Measurements from ENCODE around the gene CCDC167. TPM values are rescaled to one million over a fixed set of nuclear protein-coding genes. Genes with fewer than 3 reads are reported as not detected.

CCDC167 gene
- total RNA-seq, 6 experiments from 2014 or later: 19.0 to 23.8 (median 22.4) TPM

- no peaks in the 10 kb centered on the region for H3K27me3 Mint-ChIP-seq (ENCODE audit: insufficient read depth)
- H3K9me3 Mint-ChIP-seq: no peaks in the 10 kb centered on the region
- TF ChIP-seq CTCF (IDR thresholded peaks at IDR 0.05): no peak
- peak overlapping the region; percentile 44 for H3K4me3 Mint-ChIP-seq
- H3K4me1 Mint-ChIP-seq (ENCODE audit: low read depth): peaks cover 22% of the 10 kb centered on the region
- no peak for DNase-seq
- H3K27ac Mint-ChIP-seq: peak overlapping the region; percentile 41
- H3K36me3 Mint-ChIP-seq (ENCODE audit: low read depth): peaks cover 30% of the 10 kb centered on the region
These were observed 57.1 kb downstream of the CCDC167 start for GRCh38 chr6:37442416-37443215.

GRCh38 chr6:37441651-37442050 lies 58.0 kb downstream of the CCDC167 start:
- no peak for DNase-seq
- no peak overlapping the region for H3K27ac Mint-ChIP-seq
- TF ChIP-seq CTCF (IDR thresholded peaks at IDR 0.05): no peak
- H3K36me3 Mint-ChIP-seq (ENCODE audit: low read depth): peaks cover 25% of the 10 kb centered on the region
- no peak overlapping the region for H3K4me3 Mint-ChIP-seq
- no peaks in the 10 kb centered on the region for H3K9me3 Mint-ChIP-seq
- peaks cover 22% of the 10 kb centered on the region for H3K4me1 Mint-ChIP-seq (ENCODE audit: low read depth)
- H3K27me3 Mint-ChIP-seq (ENCODE audit: insufficient read depth): no peaks in the 10 kb centered on the region

- TF ChIP-seq CTCF (IDR thresholded peaks at IDR 0.05): no peak
- DNase-seq: no peak
- Mint-ChIP-seq H3K4me1 (ENCODE audit: low read depth) (peaks cover 42% of the 10 kb centered on the region), H3K4me3 (no peak overlapping the region), H3K36me3 (ENCODE audit: low read depth) (peaks cover 9% of the 10 kb centered on the region), H3K9me3 (no peaks in the 10 kb centered on the region), H3K27ac (peak overlapping the region; percentile 8; the same call in 1 of the 2 replicates), H3K27me3 (ENCODE audit: insufficient read depth) (no peaks in the 10 kb centered on the region)
These were observed 60.8 kb downstream of the CCDC167 start for GRCh38 chr6:37438930-37439329.

- Mint-ChIP-seq H3K36me3 (ENCODE audit: low read depth) (peaks cover 7% of the 10 kb centered on the region), H3K27me3 (ENCODE audit: insufficient read depth) (peaks cover 4% of the 10 kb centered on the region; the same call in 1 of the 2 replicates), H3K27ac (no peak overlapping the region), H3K4me1 (ENCODE audit: low read depth) (peaks cover 41% of the 10 kb centered on the region), H3K9me3 (no peaks in the 10 kb centered on the region), H3K4me3 (no peak overlapping the region)
- no peak for DNase-seq
- peak; percentile 29; the same call in 1 of the 2 replicates for TF ChIP-seq CTCF (IDR thresholded peaks at IDR 0.05)
These were observed 63.9 kb downstream of the CCDC167 start for GRCh38 chr6:37435816-37436215.

- Mint-ChIP-seq H3K9me3 (no peaks in the 10 kb centered on the region), H3K27ac (no peak overlapping the region), H3K4me3 (no peak overlapping the region), H3K4me1 (ENCODE audit: low read depth) (peaks cover 41% of the 10 kb centered on the region), H3K36me3 (ENCODE audit: low read depth) (peaks cover 7% of the 10 kb centered on the region), H3K27me3 (ENCODE audit: insufficient read depth) (peaks cover 4% of the 10 kb centered on the region; the same call in 1 of the 2 replicates)
- TF ChIP-seq CTCF (IDR thresholded peaks at IDR 0.05): no peak
- DNase-seq: no peak
These were observed 64.3 kb downstream of the CCDC167 start for GRCh38 chr6:37435373-37435772.
